ENCODE data around the gene CD37.
"Not testable (repeated sequence)": the region's sequence is repeated elsewhere in the genome, so short reads cannot be mapped to it uniquely, and the experiment has no call there.

DNA sequence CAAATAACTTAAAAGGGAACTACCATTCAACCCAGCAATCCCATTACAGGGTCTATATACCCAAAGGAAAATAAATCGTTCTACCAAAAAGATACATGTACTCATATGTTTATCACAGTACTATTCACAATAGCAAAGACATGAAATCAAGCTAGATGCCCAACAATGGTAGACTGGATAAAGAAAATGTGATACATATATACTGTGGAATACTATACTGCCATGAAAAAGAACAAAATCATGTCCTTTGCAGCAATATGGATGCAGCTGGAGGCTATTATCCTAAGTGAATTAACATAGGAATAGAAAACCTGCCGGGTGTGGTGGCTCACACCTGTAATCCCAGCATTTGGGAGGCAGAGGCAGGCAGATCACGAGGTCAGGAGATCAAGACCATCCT, 36.6 kb upstream of the CD37 start:
- TF ChIP-seq, protein P1, sequence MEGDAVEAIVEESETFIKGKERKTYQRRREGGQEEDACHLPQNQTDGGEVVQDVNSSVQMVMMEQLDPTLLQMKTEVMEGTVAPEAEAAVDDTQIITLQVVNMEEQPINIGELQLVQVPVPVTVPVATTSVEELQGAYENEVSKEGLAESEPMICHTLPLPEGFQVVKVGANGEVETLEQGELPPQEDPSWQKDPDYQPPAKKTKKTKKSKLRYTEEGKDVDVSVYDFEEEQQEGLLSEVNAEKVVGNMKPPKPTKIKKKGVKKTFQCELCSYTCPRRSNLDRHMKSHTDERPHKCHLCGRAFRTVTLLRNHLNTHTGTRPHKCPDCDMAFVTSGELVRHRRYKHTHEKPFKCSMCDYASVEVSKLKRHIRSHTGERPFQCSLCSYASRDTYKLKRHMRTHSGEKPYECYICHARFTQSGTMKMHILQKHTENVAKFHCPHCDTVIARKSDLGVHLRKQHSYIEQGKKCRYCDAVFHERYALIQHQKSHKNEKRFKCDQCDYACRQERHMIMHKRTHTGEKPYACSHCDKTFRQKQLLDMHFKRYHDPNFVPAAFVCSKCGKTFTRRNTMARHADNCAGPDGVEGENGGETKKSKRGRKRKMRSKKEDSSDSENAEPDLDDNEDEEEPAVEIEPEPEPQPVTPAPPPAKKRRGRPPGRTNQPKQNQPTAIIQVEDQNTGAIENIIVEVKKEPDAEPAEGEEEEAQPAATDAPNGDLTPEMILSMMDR (IDR thresholded peaks at IDR 0.05): not testable (repeated sequence)
- not testable (repeated sequence) for TF ChIP-seq POLR2A (IDR thresholded peaks at IDR 0.05)

Measured in breast epithelium (tissue), 3 donors.